Measurements from ENCODE around the gene AVEN.
"Not testable (repeated sequence)": the region's sequence is repeated elsewhere in the genome, so short reads cannot be mapped to it uniquely, and the experiment has no call there.

AVEN gene

DNA sequence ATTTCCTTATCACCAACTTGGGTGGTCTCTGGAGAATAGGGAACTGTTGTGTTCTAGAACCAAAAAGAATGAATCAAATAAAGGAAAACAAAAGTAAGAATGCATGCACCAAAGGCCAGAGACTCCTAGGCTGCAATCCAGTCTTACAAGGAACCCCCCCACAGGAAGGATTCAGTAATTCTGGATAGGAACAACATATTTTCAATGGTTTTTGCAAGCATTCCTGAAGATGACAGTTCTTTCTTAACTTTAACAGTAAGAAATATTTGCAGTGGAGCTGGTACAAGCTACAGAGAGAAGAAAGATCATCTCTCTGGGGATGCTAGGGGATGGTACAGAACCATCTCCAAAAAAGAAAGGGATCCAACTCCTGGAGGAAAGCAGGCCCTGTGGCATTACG lies 186.9 kb downstream of the AVEN start:
- no peak for DNase-seq (ENCODE audit: low spot score)

DNA sequence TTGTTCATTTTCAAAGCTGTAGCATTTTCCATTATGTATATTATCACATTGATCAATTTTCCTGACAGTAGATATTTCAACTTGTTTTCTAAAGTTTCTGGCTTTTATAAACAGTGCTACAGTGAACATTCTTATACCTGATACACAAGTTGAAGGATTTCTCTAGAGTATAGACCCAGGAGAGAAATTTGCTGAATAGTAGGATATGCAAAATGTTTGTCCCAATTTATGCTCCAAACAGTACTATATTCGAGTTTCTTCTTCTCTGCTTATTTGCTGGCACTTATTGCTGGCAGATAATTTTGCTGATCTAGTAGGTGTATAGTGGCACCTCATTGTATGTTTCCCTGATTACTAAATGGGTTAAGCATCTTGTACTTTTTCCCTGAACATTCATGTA lies 187.9 kb downstream of the AVEN start:
- no peak for DNase-seq (ENCODE audit: low spot score)

DNA sequence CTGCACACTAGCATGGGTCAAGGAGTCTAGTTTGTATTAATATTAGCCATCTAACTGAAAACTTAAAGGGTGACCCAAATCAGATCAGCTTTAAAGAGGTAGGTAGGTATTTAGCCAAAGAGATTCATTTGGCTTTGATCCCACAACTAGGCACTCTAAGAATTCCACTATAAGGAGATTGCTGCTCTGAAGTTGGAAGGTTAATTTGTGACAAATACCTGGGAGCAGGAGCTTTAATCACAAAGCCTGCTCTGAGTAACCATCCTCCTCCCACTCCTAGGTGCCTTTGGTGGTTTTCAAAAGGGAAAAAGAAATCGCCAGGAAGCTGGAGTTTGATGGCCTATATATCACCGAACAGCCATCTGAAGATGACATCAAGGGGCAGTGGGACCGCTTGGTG lies 191.0 kb downstream of the AVEN start:
- DNase-seq (ENCODE audit: low spot score): no peak

DNA sequence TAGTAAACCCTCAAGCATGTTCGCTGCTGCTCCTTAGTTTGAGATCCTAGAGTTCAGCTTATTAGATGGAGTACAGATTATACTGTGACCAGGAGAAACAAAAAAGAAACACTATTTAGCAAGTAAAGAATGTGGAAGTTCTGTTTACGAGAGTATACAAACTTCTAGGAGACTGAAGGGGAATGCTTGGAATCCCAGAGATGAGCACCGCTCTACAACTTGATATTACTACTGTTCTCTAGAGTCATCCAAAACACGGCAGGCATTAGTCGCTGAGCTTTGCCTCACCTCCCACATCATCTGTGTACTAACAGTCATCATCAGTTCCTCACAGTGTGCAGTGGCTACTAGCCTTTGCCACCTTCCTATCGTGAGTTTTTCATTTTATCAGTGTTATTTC lies 192.1 kb downstream of the AVEN start:
- no peak for DNase-seq (ENCODE audit: low spot score)

DNA sequence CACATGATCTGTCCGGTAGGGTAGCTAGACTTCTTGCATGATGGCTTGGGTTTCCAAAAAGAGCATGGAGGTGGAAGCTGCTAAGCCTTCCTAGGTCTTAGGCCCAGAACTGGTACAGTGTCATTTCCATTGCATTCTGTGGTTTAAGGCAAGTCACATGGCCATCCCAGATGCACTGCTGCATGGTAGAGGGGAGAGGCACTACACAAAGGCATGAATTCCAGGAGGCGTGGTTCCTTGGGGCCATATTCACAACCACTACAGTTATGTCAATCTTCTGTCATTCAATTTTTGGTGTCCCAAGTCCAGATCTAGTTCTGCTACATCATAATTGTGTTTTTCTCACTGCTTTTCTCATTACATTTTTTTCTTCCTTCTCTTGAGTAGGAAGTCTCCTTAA lies 192.9 kb downstream of the AVEN start:
- DNase-seq (ENCODE audit: low spot score): no peak

DNA sequence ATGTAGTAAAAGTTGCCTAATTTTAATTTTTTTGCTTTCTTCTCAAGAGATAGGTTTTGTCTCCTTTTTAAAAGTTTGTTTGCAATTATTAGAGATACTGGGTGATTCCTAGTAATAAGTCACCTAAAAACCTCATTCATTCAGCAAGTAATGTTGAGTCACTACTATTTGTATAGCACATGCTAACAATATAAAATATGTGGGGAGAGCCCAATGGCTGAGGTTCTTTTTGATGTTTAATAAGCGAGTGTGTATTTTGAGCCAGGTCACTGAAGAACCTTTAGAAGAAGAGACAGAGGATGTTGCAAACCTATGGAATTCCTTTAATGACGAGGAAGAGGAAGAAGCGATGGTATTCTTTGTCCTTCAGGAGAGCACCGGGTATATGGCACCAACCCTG lies 194.4 kb downstream of the AVEN start:
- no peak for DNase-seq (ENCODE audit: low spot score)

DNA sequence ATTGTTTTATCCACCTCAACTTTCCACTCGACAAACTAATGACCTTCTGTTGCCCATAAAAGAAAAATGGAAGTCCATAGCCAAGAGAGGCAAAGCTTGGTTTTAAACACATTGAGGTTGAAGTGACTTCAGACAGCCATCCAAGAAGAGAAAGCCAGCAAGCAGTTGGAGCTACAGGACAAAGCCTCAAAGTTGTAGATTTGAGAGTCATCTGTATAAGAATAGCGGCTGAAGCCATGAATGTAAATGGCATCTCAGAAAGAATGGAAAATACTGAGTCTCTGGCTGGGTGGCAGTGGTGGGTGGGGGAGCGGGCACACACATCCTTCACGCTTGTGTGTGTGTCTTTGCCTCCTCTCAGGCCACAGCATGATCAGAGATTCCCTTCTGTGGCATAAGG lies 194.8 kb downstream of the AVEN start:
- no peak for DNase-seq (ENCODE audit: low spot score)

DNA sequence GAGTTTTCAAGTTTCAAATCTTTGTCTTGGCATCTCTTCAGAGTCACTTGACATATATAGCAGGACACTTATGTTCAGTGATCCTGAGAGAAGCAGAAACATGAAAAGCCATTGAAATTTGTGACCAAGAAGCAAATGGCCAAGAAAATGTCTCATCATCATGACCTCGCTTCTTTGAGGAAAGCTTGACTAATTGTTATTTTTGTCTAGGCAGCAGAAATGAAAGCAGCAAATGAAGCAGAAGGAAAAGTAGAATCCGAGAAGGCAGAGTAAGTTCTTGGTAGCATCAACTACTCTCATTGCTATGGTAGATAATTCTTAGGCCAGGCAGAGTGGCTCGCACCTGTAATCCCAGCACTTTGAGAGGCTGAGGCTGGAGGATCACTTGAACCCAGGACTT lies 198.4 kb downstream of the AVEN start:
- DNase-seq (ENCODE audit: low spot score): no peak

DNA sequence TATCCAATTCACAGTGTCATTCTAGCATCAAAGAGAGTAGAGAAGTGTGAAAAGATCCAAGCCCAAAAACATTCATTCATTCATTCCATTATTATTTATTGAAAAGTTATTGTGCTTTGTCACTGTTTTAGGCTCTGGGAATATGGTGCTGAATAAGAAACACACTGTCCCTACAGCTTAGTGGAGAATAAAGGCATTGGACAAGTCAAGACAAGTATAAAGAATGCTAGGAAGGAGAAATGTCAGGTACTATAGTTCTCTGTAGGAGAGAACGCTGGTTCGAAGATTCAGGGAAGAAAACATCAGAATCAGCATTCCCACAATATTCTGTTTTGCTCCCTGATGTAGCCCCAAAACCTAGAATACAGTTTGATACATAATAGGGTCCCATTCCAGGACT lies 199.5 kb downstream of the AVEN start:
- no peak for DNase-seq (ENCODE audit: low spot score)

DNA sequence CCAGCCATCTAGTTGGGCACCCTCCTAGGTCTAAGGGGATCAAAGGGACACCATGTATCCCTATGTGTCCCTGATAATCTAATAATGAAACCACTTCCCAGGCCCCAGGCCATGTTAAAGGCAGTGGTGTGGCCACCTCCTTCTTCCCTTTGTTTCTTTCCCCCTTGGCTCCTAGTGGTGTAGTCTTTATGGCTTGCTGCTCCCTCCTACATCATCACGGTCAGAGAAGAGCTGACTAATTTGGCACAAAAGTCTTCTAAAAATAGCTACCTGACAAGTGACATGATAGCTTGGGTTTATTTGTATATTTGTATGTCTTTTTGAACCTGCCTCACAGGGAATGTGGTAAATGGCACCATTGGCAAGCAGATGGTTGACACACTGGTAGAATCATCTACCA lies 201.7 kb downstream of the AVEN start:
- no peak for DNase-seq (ENCODE audit: low spot score)

DNA sequence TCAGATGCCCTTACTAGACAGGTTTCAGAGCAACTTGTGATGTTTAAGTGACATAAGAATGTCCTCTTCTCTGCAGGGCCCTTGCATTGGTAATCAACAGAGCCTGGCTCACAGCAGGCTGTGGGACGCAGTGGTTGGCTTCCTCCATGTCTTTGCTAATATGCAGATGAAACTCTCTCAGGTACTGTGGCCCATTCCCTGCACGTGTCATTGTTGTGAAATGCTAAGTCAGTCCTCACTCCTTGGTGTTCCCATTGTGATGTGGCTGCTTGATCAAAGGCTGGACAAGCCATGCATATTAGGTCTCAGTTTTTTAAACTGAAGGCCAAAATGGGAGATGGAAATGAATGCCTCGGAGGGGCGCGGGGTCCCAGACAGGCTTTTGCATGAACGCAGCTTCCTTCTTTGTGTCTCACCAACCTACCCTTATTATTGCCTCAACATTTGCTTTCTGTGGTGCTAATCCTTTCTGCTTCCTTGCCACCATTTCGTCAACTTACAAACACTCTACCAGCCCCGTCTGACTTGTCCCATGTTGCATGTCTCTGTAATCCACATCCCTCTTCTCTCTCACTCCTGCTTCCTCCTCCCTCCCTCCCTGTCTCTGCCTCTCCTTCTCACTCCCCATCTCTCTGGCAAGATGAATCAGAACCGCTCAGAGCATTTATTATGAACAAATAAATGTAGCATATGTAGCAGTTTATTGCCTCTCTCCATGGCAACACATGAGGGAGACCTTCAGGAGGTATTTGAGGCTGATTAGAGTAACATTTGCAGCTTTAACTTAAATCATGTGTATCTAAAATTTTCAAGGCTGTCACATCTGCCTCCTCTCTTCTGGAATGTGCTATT lies 203.9 kb downstream of the AVEN start:
- DNase-seq (ENCODE audit: low spot score): no peak

DNA sequence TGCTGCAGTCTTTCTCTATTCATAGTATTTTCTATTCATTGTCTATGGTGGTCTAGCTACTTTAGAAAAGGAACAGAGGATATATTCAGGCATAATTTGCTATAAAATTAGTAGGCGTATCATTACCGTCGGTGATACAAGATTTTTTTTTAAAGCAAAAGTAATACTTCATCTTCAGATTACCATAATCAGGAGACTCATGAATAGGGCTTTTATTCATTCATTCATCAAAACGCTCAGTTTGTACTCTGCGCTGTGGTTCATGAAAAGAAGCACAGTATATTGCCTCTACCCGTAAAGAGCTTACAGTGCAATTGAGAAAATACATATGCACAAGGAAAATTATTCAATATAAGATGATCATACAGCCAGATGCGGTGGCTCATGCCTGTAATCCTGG lies 207.4 kb downstream of the AVEN start:
- DNase-seq (ENCODE audit: low spot score): no peak

DNA sequence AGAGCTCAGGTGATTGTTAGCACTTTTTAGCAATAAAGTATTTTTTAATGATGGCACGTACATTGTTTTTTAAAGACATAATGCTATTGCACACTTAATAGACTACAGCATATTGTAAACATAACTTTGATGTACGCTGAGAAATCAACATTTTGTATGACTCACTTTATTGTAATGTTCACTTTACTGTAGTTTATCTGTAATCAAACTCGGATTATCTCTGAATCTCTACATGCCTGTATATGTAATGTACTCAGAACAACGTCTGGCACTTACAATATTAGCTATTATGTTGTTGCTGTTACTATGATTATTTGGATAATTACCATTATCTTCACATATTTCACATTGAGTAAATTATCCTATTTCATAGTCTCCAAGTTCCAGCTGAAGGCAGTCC lies 208.7 kb downstream of the AVEN start:
- DNase-seq (ENCODE audit: low spot score): no peak

DNA sequence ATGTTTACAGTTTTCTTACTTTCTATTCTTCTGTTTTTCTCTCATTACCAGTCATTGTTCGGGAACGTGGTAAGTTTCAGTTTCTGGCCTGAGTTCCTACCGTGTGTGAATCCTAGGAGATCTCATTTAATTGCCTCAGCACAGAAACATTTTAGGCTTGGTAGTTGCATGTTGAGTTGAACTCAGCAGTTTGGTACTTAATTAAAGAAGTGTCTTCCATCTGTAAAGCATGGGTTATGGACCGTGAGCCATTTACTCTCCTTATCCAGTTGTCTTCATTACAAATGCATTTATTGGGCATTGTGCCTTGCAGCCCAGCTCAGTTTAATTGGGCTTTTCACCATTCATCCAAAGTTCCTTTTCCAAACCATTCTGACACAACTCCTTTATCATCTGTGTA lies 212.8 kb downstream of the AVEN start:
- DNase-seq (ENCODE audit: low spot score): no peak

DNA sequence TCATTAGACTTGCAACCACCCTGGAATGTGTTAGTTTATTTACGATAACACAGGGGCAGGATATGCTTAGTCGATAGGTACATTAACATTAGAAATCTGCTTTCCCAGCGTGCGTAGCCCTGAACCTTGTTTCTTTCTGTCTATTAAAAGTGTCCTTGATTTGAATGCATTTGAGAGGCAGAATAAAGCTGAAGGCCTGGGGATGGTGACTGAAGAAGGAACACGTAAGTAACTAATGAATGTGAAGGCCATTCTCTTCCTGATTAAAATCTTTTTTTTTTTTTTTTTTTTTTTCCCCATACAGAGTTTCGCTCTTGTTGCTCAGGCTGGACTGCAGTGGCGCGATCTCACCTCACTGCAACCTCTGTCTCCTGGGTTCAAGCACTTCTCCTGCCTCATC lies 213.6 kb downstream of the AVEN start:
- DNase-seq (ENCODE audit: low spot score): no peak

DNA sequence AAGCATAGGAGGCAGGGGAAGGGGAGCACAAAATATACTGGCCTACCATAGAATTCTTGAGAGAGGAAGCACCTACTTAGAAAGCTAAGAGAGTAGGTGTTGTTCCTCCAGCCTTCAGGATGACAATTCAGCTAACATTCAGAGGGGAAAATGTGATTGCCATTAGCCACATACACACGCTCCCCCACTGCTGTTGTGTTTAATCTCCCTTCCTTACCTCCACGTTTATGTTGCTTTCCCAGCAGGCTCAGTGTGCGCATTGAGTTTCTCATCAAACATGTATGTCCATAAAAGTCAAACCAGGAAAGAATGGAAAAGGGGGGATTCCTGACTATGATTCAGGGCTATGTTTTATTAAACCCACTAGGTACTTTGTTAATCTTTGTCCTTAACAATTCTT lies 215.9 kb downstream of the AVEN start:
- no peak for DNase-seq (ENCODE audit: low spot score)

DNA sequence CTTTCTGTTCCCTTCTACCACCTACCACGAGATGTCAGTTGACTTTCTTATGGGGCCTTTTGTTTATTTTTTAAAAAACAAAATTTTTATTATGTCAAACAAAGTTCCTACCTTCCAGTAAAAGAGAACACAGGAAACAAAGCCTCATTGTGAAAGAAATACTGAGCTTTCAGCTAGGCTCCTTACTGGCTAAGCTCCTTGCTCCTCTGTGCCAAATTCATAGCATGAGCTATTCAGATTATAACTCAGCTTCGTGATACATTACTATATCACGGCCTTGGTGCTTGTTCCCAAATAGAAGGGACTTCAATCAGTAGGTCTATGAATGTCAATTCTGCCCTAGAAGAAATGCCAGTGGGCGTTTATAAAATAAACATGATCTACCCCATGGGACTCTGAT lies 216.5 kb downstream of the AVEN start:
- no peak for DNase-seq (ENCODE audit: low spot score)

DNA sequence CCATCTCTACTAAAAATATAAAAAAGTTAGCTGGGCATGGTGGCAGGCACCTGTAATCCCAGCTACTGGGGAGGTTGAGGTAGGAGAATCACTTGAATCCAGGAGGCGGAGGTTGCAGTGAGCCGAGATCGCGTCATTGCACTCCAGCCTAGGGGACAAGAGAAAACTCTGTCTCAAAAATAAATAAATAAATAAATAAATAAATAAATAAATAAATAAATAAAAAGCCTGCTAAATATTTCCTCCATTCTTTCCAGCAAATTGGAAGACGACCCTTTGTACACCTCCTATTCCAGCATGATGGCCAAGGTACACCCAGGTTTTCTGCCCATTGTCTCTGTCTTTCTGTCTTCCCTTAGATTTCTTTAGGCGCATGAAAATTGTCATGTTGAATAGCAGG lies 219.5 kb downstream of the AVEN start:
- not testable (repeated sequence) for DNase-seq (ENCODE audit: low spot score)

All from SK-N-DZ (cell line).